Measurements from ENCODE around the gene PDE7B.

GRCh38 chr6:136102991-136103688 is 251.6 kb downstream of the PDE7B start:
- TF ChIP-seq ZBTB20 (tag by site-specific recombination; IDR thresholded peaks at IDR 0.05) = no peak
- TF ChIP-seq, protein P1, sequence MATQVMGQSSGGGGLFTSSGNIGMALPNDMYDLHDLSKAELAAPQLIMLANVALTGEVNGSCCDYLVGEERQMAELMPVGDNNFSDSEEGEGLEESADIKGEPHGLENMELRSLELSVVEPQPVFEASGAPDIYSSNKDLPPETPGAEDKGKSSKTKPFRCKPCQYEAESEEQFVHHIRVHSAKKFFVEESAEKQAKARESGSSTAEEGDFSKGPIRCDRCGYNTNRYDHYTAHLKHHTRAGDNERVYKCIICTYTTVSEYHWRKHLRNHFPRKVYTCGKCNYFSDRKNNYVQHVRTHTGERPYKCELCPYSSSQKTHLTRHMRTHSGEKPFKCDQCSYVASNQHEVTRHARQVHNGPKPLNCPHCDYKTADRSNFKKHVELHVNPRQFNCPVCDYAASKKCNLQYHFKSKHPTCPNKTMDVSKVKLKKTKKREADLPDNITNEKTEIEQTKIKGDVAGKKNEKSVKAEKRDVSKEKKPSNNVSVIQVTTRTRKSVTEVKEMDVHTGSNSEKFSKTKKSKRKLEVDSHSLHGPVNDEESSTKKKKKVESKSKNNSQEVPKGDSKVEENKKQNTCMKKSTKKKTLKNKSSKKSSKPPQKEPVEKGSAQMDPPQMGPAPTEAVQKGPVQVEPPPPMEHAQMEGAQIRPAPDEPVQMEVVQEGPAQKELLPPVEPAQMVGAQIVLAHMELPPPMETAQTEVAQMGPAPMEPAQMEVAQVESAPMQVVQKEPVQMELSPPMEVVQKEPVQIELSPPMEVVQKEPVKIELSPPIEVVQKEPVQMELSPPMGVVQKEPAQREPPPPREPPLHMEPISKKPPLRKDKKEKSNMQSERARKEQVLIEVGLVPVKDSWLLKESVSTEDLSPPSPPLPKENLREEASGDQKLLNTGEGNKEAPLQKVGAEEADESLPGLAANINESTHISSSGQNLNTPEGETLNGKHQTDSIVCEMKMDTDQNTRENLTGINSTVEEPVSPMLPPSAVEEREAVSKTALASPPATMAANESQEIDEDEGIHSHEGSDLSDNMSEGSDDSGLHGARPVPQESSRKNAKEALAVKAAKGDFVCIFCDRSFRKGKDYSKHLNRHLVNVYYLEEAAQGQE (tag by site-specific recombination; IDR thresholded peaks at IDR 0.05) = no peak
- no peak for TF ChIP-seq CTCF (tag by site-specific recombination; IDR thresholded peaks at IDR 0.05)
- TF ChIP-seq TCF7L2 (IDR thresholded peaks at IDR 0.05; ENCODE audit: borderline replicate concordance, low read depth, low read length) = no peak
- TF ChIP-seq ZNF221 (tag by site-specific recombination; IDR thresholded peaks at IDR 0.05; ENCODE audit: borderline replicate concordance) = no peak
- TF ChIP-seq ZNF292 (tag by site-specific recombination; IDR thresholded peaks at IDR 0.05; ENCODE audit: borderline replicate concordance, low read depth) = no peak
- TF ChIP-seq, protein P2, sequence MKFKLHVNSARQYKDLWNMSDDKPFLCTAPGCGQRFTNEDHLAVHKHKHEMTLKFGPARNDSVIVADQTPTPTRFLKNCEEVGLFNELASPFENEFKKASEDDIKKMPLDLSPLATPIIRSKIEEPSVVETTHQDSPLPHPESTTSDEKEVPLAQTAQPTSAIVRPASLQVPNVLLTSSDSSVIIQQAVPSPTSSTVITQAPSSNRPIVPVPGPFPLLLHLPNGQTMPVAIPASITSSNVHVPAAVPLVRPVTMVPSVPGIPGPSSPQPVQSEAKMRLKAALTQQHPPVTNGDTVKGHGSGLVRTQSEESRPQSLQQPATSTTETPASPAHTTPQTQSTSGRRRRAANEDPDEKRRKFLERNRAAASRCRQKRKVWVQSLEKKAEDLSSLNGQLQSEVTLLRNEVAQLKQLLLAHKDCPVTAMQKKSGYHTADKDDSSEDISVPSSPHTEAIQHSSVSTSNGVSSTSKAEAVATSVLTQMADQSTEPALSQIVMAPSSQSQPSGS (tag by site-specific recombination; IDR thresholded peaks at IDR 0.05; ENCODE audit: low read depth) = no peak
- TF ChIP-seq ZNF354C (tag by site-specific recombination; IDR thresholded peaks at IDR 0.05; ENCODE audit: borderline replicate concordance, low read depth) = no peak
- TF ChIP-seq YY1 (tag by site-specific recombination; IDR thresholded peaks at IDR 0.05) = no peak
- TF ChIP-seq HOXA7 (CRISPR knock-in tag; IDR thresholded peaks at IDR 0.05; ENCODE audit: borderline replicate concordance) = no peak
- no peak for TF ChIP-seq ZBTB8A (tag by site-specific recombination; IDR thresholded peaks at IDR 0.05)
- no peak for TF ChIP-seq ZNF707 (tag by site-specific recombination; IDR thresholded peaks at IDR 0.05)
- TF ChIP-seq ELK4 (IDR thresholded peaks at IDR 0.05; ENCODE audit: borderline replicate concordance, low read depth, low read length) = no peak

Data from HEK293 (cell line).